GM20000 (cell line): Measurements from ENCODE around the gene SIMC1.

Source experiments
- DNase-seq: peaks from one replicate; pipeline ENCODE4 v3.0.0; 2012; ENCODE audit warnings: low spot score
- CTCF ChIP-seq: IDR thresholded peaks from 2 replicates; pipeline ENCODE4 v1.5.1; 2012; ENCODE audit warnings: mild to moderate bottlenecking, control low read depth; ENCODE audit errors: extremely low read depth, missing control alignments

The SIMC1 gene

GRCh38 chr5:176350416-176350815, 112.2 kb downstream of the SIMC1 start:
- TF ChIP-seq CTCF: no peak
- no peak for DNase-seq

GRCh38 chr5:176352116-176352878, 114.1 kb downstream of the SIMC1 start:
- no peak for TF ChIP-seq CTCF
- DNase-seq: no peak

- no peak for DNase-seq
- TF ChIP-seq CTCF: no peak
Measured at GRCh38 chr5:176353533-176353932, 115.3 kb downstream of the SIMC1 start.

- TF ChIP-seq CTCF: no peak
- DNase-seq: no peak
Measured at GRCh38 chr5:176355400-176356178, 117.4 kb downstream of the SIMC1 start.

GRCh38 chr5:176356179-176356566, 117.9 kb downstream of the SIMC1 start:
- DNase-seq: no peak
- no peak for TF ChIP-seq CTCF

GRCh38 chr5:176359658-176360057, 121.4 kb downstream of the SIMC1 start:
- no peak for DNase-seq
- no peak for TF ChIP-seq CTCF

GRCh38 chr5:176360894-176361436, 122.7 kb downstream of the SIMC1 start:
- DNase-seq: no peak
- TF ChIP-seq CTCF: no peak
